Brain pericyte (primary cell): ENCODE measurements around the gene FLRT1.

ENCODE experiments used
- DNase-seq: peaks from one replicate; pipeline ENCODE4 v3.0.0-alpha.2; 2012; ENCODE audit warnings: low read depth, low spot score

The FLRT1 gene

GRCh38 chr11:64035576-64035975 lies at the start of gene FLRT1:
Gene FLRT1 (plus strand): TSS chr11:64035931. CDS start chr11:64116268, 80,337 bp downstream.
- no peak for DNase-seq

- DNase-seq: no peak
Measured at GRCh38 chr11:63986156-63986931, 49.4 kb upstream of the FLRT1 start, which contains the start of gene OTUB1. Gene OTUB1 (plus strand): TSS chr11:63986438. CDS start chr11:63986457, 19 bp downstream.

- DNase-seq: no peak
Measured at GRCh38 chr11:63986932-63987513, 48.7 kb upstream of the FLRT1 start.

GRCh38 chr11:63991558-63991957 lies 44.2 kb upstream of the FLRT1 start:
- DNase-seq: no peak

- DNase-seq: no peak
Measured at GRCh38 chr11:63993100-63993499, 42.6 kb upstream of the FLRT1 start.

- DNase-seq: no peak
Measured at GRCh38 chr11:63993993-63994392, 41.7 kb upstream of the FLRT1 start.

- DNase-seq: no peak
Measured at GRCh38 chr11:63996512-63996911, 39.2 kb upstream of the FLRT1 start.

GRCh38 chr11:63997104-63997700 lies 38.5 kb upstream of the FLRT1 start:
- no peak for DNase-seq

GRCh38 chr11:63997801-63998337 lies 37.9 kb upstream of the FLRT1 start:
- DNase-seq: no peak

GRCh38 chr11:63998558-63999348 lies 37.0 kb upstream of the FLRT1 start:
- no peak for DNase-seq

- no peak for DNase-seq
Measured at GRCh38 chr11:63999349-64000025, 36.2 kb upstream of the FLRT1 start.

GRCh38 chr11:64000026-64000739 lies 35.5 kb upstream of the FLRT1 start:
- no peak for DNase-seq

- DNase-seq: no peak
Measured at GRCh38 chr11:64000740-64001483, 34.8 kb upstream of the FLRT1 start.

GRCh38 chr11:64001484-64002420 lies 34.0 kb upstream of the FLRT1 start:
- DNase-seq: no peak

GRCh38 chr11:64003807-64004589 lies 31.7 kb upstream of the FLRT1 start:
- DNase-seq: no peak

- no peak for DNase-seq
Measured at GRCh38 chr11:64004590-64004984, 31.1 kb upstream of the FLRT1 start.

- no peak for DNase-seq
Measured at GRCh38 chr11:64005691-64006090, 30.0 kb upstream of the FLRT1 start.

GRCh38 chr11:64006398-64006797 lies 29.3 kb upstream of the FLRT1 start:
- DNase-seq: no peak
